ENCODE measurements around the gene FASTKD1. TPM values are rescaled to one million over a fixed set of nuclear protein-coding genes. Genes with fewer than 3 reads are reported as not detected.
A peak's percentile ranks its signal among the peaks of the same experiment; 100 is the strongest.
"Not testable (repeated sequence)": the region's sequence is repeated elsewhere in the genome, so short reads cannot be mapped to it uniquely, and the experiment has no call there.

Gene FASTKD1
- total and polyA plus RNA-seq, 7 experiments from 2014 or later = 13.5 to 43.5 (median 16.9) TPM

GRCh38 chr2:169609264-169609663 is 35.6 kb upstream of the FASTKD1 start:
- H3K27ac ChIP-seq (ENCODE audit: low read depth, low read length) = no peak overlapping the region
- H3K9me3 ChIP-seq (ENCODE audit: control insufficient read depth in 2 of 3, low read length in 3 of 3) = no peaks in the 10 kb centered on the region
- H3K4me1 Mint-ChIP-seq = peaks cover 0 to 4% (median 0%) of the 10 kb centered on the region in 7 donors
- intact Hi-C loops (cut with micrococcal nuclease) = no loop called here
- H3K9me3 Mint-ChIP-seq = no peaks in the 10 kb centered on the region
- ChIA-PET POLR2A (no interaction called here), CTCF (no interaction called here)
- DNase-seq (no peak), ATAC-seq (no peak)
- no peak overlapping the region for H3K4me3 Mint-ChIP-seq
- peak overlapping the region in 1 of 9 donors; percentile 43 for H3K27ac Mint-ChIP-seq
- peaks cover 19 to 82% (median 31%) of the 10 kb centered on the region in 3 experiments for H3K36me3 ChIP-seq (ENCODE audit: control insufficient read depth in 2 of 3, insufficient read depth in 3 of 3, low read length in 3 of 3)
- H3K27me3 Mint-ChIP-seq = no peaks in the 10 kb centered on the region
- no peaks in the 10 kb centered on the region for H3K27me3 ChIP-seq (ENCODE audit: control insufficient read depth in 2 of 2, insufficient read depth in 2 of 2, low read length in 2 of 2)
- H3K36me3 Mint-ChIP-seq = peaks cover 5 to 68% (median 46%) of the 10 kb centered on the region in 5 donors
- no peak overlapping the region for H3K4me3 ChIP-seq (ENCODE audit: low read length)
- H3K4me1 ChIP-seq (ENCODE audit: control insufficient read depth in 2 of 2, insufficient read depth in 2 of 2, low read length in 2 of 2) = no peaks in the 10 kb centered on the region

GRCh38 chr2:169599568-169599967 is 25.9 kb upstream of the FASTKD1 start:
- Histone ChIP-seq H3K4me1 (ENCODE audit: control insufficient read depth in 2 of 2, insufficient read depth in 2 of 2, low read length in 2 of 2) (peaks cover 3 to 6% of the 10 kb centered on the region in 2 donors), H3K4me3 (ENCODE audit: low read length) (no peak overlapping the region), H3K36me3 (ENCODE audit: control insufficient read depth in 2 of 3, insufficient read depth in 3 of 3, low read length in 3 of 3) (peaks cover 0 to 6% (median 0%) of the 10 kb centered on the region in 3 experiments), H3K9me3 (ENCODE audit: control insufficient read depth in 2 of 3, low read length in 3 of 3) (no peaks in the 10 kb centered on the region), H3K27me3 (ENCODE audit: control insufficient read depth in 2 of 2, insufficient read depth in 2 of 2, low read length in 2 of 2) (no peaks in the 10 kb centered on the region), H3K27ac (ENCODE audit: low read depth, low read length) (no peak overlapping the region)
- peak overlapping the region in 1 of 10 donors; percentile 18 for H3K4me3 Mint-ChIP-seq
- H3K27ac Mint-ChIP-seq = no peak overlapping the region
- POLR2A ChIA-PET = no interaction called here
- H3K27me3 Mint-ChIP-seq = no peaks in the 10 kb centered on the region
- H3K4me1 Mint-ChIP-seq = peaks cover 2 to 62% (median 48%) of the 10 kb centered on the region in 7 donors
- CTCF ChIA-PET = no interaction called here
- no peaks in the 10 kb centered on the region for H3K9me3 Mint-ChIP-seq
- ATAC-seq = no peak
- DNase-seq = no peak
- peaks cover 0 to 13% (median 7%) of the 10 kb centered on the region in 5 donors for H3K36me3 Mint-ChIP-seq
- intact Hi-C loops (cut with micrococcal nuclease) = no loop called here

GRCh38 chr2:169598982-169599381 is 25.3 kb upstream of the FASTKD1 start:
- Mint-ChIP-seq H3K4me1 (peaks cover 2 to 68% (median 48%) of the 10 kb centered on the region in 7 donors), H3K27ac (no peak overlapping the region), H3K36me3 (peaks cover 0 to 8% (median 7%) of the 10 kb centered on the region in 5 donors), H3K9me3 (no peaks in the 10 kb centered on the region), H3K4me3 (no peak overlapping the region), H3K27me3 (no peaks in the 10 kb centered on the region)
- ATAC-seq (no peak), DNase-seq (no peak)
- POLR2A ChIA-PET = interaction anchor here (0.7 kb wide), 1 partner anchor 50 kb away, joined by 3 read pairs; no protein-coding TSS in a partner anchor
- no peak overlapping the region for H3K4me3 ChIP-seq (ENCODE audit: low read length)
- H3K27me3 ChIP-seq (ENCODE audit: control insufficient read depth in 2 of 2, insufficient read depth in 2 of 2, low read length in 2 of 2) = no peaks in the 10 kb centered on the region
- peaks cover 3 to 6% of the 10 kb centered on the region in 2 donors for H3K4me1 ChIP-seq (ENCODE audit: control insufficient read depth in 2 of 2, insufficient read depth in 2 of 2, low read length in 2 of 2)
- intact Hi-C loops (cut with micrococcal nuclease) = no loop called here
- H3K9me3 ChIP-seq (ENCODE audit: control insufficient read depth in 2 of 3, low read length in 3 of 3) = no peaks in the 10 kb centered on the region
- CTCF ChIA-PET = no interaction called here
- no peak overlapping the region for H3K27ac ChIP-seq (ENCODE audit: low read depth, low read length)
- no peaks in the 10 kb centered on the region for H3K36me3 ChIP-seq (ENCODE audit: control insufficient read depth in 2 of 3, insufficient read depth in 3 of 3, low read length in 3 of 3)

GRCh38 chr2:169596546-169596945 is 22.9 kb upstream of the FASTKD1 start:
- H3K27me3 Mint-ChIP-seq; CTCF ChIA-PET; intact Hi-C loops (cut with micrococcal nuclease); H3K9me3 Mint-ChIP-seq; H3K9me3 ChIP-seq (ENCODE audit: control insufficient read depth in 2 of 3, low read length in 3 of 3); POLR2A ChIA-PET; H3K27ac ChIP-seq (ENCODE audit: low read depth, low read length); H3K4me3 Mint-ChIP-seq; H3K36me3 ChIP-seq (ENCODE audit: control insufficient read depth in 2 of 3, insufficient read depth in 3 of 3, low read length in 3 of 3); H3K27ac Mint-ChIP-seq; H3K4me1 ChIP-seq (ENCODE audit: control insufficient read depth in 2 of 2, insufficient read depth in 2 of 2, low read length in 2 of 2); H3K27me3 ChIP-seq (ENCODE audit: control insufficient read depth in 2 of 2, insufficient read depth in 2 of 2, low read length in 2 of 2); ATAC-seq; H3K4me3 ChIP-seq (ENCODE audit: low read length); DNase-seq: not testable (repeated sequence)
- Mint-ChIP-seq H3K36me3 (peaks cover 0 to 11% (median 7%) of the 10 kb centered on the region in 5 donors), H3K4me1 (peaks cover 5 to 80% (median 51%) of the 10 kb centered on the region in 7 donors)

GRCh38 chr2:169590804-169591203 is 17.1 kb upstream of the FASTKD1 start:
- H3K36me3 ChIP-seq (ENCODE audit: control insufficient read depth in 2 of 3, insufficient read depth in 3 of 3, low read length in 3 of 3) = no peaks in the 10 kb centered on the region
- Mint-ChIP-seq H3K36me3 (peaks cover 0 to 13% (median 10%) of the 10 kb centered on the region in 5 donors), H3K9me3 (peaks cover 0 to 1% (median 0%) of the 10 kb centered on the region in 11 donors), H3K27ac (peak overlapping the region in 1 of 9 donors; percentile 45), H3K4me1 (peaks cover 23 to 82% (median 52%) of the 10 kb centered on the region in 7 donors), H3K4me3 (peak overlapping the region in 2 of 10 donors; percentile 8 to 51), H3K27me3 (no peaks in the 10 kb centered on the region)
- DNase-seq = no peak
- intact Hi-C loops (cut with micrococcal nuclease) = loop anchor here in 1 of 2 donors (5.0 kb wide), 1 partner anchor 51 kb away; no protein-coding TSS in a partner anchor
- no peak overlapping the region for H3K27ac ChIP-seq (ENCODE audit: low read depth, low read length)
- H3K27me3 ChIP-seq (ENCODE audit: control insufficient read depth in 2 of 2, insufficient read depth in 2 of 2, low read length in 2 of 2) = no peaks in the 10 kb centered on the region
- H3K4me3 ChIP-seq (ENCODE audit: low read length) = no peak overlapping the region
- no peaks in the 10 kb centered on the region for H3K9me3 ChIP-seq (ENCODE audit: control insufficient read depth in 2 of 3, low read length in 3 of 3)
- H3K4me1 ChIP-seq (ENCODE audit: control insufficient read depth in 2 of 2, insufficient read depth in 2 of 2, low read length in 2 of 2) = peaks cover 14 to 27% of the 10 kb centered on the region in 2 donors
- ATAC-seq = no peak
- ChIA-PET POLR2A (no interaction called here), CTCF (no interaction called here)

- ChIA-PET CTCF (no interaction called here), POLR2A (interaction anchor here (1.3 to 2.4 kb wide), 4 partner anchors 13 to 242 kb away, joined by 3 to 28 read pairs (median 6); partner anchors contain the start of genes FASTKD1 and UBR3)
- ATAC-seq (no peak), DNase-seq (no peak)
- Histone ChIP-seq H3K9me3 (ENCODE audit: control insufficient read depth in 2 of 3, low read length in 3 of 3) (no peaks in the 10 kb centered on the region), H3K27me3 (ENCODE audit: control insufficient read depth in 2 of 2, insufficient read depth in 2 of 2, low read length in 2 of 2) (no peaks in the 10 kb centered on the region), H3K4me1 (ENCODE audit: control insufficient read depth in 2 of 2, insufficient read depth in 2 of 2, low read length in 2 of 2) (peaks cover 19 to 33% of the 10 kb centered on the region in 2 donors), H3K36me3 (ENCODE audit: control insufficient read depth in 2 of 3, insufficient read depth in 3 of 3, low read length in 3 of 3) (peaks cover 0 to 5% (median 0%) of the 10 kb centered on the region in 3 experiments), H3K27ac (ENCODE audit: low read depth, low read length) (peak overlapping the region; percentile 99), H3K4me3 (ENCODE audit: low read length) (peak overlapping the region; percentile 89)
- intact Hi-C loops (cut with micrococcal nuclease) = loop anchor here in 1 of 2 donors (1.0 to 2.0 kb wide), 2 partner anchors 223 to 239 kb away; partner anchors contain the start of genes LRP2 and METTL5
- Mint-ChIP-seq H3K9me3 (peaks cover 0 to 18% (median 4%) of the 10 kb centered on the region in 11 donors), H3K36me3 (peaks cover 4 to 24% (median 8%) of the 10 kb centered on the region in 5 donors), H3K27me3 (peaks cover 0 to 2% (median 0%) of the 10 kb centered on the region in 5 donors), H3K4me3 (peak overlapping the region; percentile 90 to 100 (median 99)), H3K4me1 (peaks cover 26 to 61% (median 55%) of the 10 kb centered on the region in 7 donors), H3K27ac (peak overlapping the region; percentile 97 to 100 (median 100))
Measured at GRCh38 chr2:169585673-169586072, 12.0 kb upstream of the FASTKD1 start.

Data from naive thymus-derived CD4-positive, alpha-beta T cell (primary cell).